ENCODE results near the gene NKD2.
"Not testable (repeated sequence)": the region's sequence is repeated elsewhere in the genome, so short reads cannot be mapped to it uniquely, and the experiment has no call there.

The NKD2 gene

DNA sequence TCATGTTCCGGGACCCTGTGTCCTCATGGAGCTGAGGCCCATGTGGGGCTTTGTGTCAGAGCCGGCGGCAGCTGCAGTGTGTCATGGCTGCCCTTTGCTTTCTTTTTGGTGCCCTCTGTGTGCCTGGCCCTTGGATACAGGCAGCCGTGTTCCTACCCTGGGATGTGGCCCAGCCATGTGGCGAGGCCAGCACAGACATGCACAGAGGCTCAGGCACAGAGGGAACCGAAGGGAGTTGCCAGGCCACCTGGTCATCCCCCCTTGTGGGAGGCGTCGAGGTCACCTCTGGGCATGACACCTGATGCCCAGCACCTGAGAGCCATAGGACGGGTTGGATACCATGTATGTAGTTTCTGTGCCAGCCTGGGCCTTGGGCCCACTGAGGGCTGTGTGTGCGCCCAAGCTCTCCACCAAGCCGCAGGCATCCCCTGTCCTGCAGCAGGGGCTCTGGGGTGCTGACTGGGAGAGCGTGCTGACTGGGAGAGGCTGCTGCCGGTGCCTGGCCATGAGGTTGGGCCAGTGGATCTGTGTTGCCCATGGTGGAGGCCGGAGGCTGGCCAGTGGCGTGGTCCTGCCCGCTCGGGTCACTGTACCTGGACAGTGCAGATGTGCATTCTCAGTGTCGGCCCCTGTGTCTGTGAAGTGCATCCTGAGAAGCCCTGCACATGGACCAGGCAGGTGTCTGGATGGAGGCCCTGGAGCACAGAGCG lies 4.8 kb downstream of the NKD2 start:
- DNase-seq (ENCODE audit: low read depth in 2 of 2) = no peak

DNA sequence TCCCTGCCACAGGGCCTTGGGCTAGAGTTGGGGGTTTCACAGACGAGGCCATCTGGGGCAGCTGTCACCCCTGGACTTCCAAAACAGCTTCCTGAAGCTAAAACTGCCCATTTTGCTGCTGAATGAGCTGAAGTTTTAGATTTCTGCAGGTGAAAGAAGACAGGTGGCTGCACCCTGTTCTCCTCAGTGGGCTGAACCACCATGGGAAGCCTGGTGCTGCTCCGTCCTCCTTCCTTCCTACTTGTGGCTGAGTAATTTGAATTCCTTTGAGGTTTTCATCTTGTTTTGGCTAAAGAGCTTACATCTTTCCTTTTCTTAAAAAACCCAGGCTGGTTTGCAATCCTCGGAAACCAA lies 5.3 kb downstream of the NKD2 start:
- DNase-seq (ENCODE audit: low read depth in 2 of 2) = no peak

DNA sequence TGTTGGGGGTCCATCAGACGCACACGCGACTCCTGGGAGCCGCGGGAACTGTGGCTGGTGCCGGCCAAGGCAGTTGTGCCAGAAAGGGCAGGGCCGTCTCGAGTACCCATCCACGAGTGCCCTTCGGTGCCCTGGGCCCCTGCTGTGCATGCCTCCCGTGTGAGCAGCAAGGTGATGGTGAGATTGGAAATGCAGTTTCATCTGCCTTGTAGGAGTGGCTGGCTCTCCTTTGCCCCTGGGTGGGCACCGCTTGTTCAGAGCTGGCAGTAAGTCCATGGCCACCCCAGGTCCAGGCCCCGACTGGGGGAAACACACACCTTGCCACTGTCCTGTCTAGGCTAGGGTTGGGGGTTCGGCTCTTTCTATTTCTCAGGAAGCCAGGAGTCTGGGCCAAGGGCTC lies 5.7 kb downstream of the NKD2 start:
- no peak for DNase-seq (ENCODE audit: low read depth in 2 of 2)

GRCh38 chr5:1014781-1015221 lies 6.2 kb downstream of the NKD2 start:
- DNase-seq (ENCODE audit: low read depth in 2 of 2) = no peak

GRCh38 chr5:1015507-1015906 lies 6.9 kb downstream of the NKD2 start:
- DNase-seq (ENCODE audit: low read depth in 2 of 2) = no peak

GRCh38 chr5:1016036-1016435 lies 7.4 kb downstream of the NKD2 start:
- no peak for DNase-seq (ENCODE audit: low read depth in 2 of 2)

DNA sequence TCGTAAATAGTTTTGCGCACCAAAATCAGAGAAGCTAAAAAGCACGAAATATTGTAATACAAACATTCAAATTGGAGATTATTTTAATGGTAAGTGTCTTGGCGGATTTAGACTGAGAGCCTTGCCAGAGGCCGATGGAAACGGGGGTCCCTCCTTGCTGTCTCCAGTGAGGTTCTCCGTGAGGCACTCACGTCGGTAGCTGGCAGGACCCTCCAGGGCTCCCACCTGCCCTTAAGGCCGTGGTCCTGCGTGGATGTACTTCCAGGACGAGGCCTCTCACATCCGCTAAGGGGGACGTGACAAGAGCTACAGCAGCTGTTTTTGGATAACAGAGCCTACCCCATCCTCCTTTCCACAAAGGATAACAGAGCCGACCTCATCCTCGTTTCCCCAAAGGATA lies 7.9 kb downstream of the NKD2 start:
- no peak for DNase-seq (ENCODE audit: low read depth in 2 of 2)

DNA sequence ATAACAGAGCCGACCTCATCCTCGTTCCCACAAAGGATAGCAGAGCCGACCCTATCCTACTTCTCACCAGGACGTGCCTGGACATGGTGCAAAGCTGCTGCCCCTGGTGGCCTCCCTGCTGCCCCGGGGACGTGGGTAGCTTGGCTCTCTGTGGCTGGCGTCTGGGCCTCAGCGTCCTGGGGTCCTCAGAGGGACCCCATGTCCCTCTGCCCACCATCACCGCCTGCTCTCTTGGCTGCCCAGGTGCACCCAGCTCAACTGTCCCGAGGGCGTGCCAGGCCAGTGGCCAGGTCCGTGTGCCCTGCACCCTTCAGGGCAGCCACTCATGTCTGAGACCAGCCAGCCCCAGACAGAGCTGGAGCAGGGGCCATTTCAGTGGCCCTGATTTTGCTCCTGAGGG lies 8.5 kb downstream of the NKD2 start:
- DNase-seq (ENCODE audit: low read depth in 2 of 2) = no peak

DNA sequence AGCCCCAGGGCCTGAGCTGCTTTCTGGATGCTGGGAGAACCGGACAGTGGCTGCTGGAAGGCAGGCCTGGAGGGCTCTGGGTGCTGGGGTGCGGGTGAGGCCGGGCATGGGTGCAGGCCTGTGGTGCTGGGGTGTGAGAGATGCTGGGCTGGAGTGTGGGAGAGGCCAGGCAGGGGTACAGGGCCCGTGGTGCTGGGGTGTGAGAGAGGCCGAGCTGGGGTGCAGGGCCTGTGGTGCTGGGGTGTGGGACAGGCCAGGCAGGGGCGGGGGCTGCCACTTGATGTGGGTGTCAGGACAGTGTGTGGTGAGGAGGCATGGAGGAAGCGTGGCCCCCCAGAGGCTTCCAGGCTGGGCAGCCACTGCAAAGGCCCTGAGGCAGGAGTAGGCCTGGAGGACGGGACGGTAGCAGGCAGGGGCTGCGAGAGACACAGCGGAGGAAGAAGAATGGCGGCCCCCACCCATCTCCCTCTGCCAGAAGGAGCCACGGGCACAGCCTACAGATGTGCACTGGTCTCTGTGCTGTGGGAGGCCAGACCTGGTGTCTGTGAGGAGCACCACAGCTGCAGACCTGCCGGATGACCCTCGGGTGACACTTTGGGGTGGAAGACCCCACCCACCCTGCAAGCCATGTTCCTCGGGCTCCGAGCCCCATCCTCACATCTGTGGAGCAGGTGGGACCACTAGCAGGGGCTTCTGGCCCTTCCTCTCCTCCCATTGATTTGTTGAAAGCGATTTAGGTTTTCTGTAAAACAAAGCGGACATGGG lies 9.3 kb downstream of the NKD2 start:
- DNase-seq (ENCODE audit: low read depth in 2 of 2) = no peak

DNA sequence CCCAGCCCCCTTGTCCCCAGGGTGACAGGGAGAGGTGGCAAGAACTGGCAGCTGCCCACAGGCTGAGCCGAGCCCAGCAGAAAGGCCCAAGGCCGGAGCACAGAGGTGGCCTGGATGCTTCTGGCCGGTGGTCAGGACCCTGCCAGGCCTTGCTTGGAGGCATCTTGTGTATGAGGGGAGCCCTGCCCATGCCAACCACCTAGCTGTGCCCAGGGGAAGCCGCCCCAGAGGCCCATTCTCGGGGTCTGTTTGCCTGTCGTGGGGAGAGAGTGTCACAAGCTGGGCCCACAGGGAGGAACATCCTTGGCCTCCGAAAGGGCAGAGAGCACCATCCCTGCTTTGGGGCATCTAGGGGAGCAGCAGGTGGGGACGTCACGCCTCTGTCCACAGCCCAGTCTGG lies 10.0 kb downstream of the NKD2 start:
- no peak for DNase-seq (ENCODE audit: low read depth in 2 of 2)

- DNase-seq (ENCODE audit: low read depth in 2 of 2) = no peak
Measured at GRCh38 chr5:1019001-1019905, 10.7 kb downstream of the NKD2 start.

DNA sequence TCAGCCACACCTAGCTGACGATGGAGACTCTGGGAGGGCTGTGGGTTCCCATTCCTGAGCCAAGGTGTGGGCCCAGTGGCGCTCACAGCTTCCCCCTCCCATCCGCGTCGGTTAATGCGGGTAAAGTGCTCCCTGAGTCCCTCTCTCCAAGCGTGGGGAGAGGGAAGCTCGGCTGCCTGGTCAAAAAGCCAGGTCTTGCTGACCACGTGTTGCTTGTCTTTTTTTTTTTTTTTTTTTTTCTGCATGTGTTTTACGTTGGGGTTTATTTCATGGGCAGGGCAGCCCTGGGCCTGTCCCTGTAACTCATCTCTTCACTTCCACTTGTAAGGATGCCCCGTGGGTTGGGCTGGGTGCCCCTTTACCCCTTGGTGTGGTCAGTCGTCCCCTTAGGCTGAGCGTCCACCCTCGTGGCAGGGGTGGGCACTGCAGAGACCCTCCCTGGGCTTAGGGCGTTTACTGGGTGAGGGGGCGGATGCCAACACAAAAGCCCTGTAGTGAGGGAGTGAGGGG lies 11.9 kb downstream of the NKD2 start:
- DNase-seq (ENCODE audit: low read depth in 2 of 2) = no peak

- DNase-seq (ENCODE audit: low read depth in 2 of 2) = no peak
Measured at GRCh38 chr5:1021136-1021968, 12.8 kb downstream of the NKD2 start.

DNA sequence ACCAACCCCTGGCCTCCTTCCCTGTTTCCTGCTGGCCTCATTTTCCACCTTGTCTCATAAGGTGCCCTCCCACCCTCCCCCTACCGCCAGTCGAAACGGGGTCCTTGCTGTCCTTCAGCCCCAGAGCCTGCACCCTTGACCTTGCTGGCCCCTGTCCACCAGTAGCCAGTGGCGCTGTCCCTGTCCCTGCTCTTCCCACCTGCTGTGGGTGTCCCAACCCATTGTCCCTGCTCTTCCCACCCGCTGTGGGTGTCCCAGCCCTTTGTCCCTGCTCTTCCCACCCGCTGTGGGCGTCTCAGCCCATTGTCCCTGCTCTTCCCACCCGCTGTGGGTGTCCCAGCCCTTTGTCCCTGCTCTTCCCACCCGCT lies 13.4 kb downstream of the NKD2 start:
- not testable (repeated sequence) for DNase-seq (ENCODE audit: low read depth in 2 of 2)

DNA sequence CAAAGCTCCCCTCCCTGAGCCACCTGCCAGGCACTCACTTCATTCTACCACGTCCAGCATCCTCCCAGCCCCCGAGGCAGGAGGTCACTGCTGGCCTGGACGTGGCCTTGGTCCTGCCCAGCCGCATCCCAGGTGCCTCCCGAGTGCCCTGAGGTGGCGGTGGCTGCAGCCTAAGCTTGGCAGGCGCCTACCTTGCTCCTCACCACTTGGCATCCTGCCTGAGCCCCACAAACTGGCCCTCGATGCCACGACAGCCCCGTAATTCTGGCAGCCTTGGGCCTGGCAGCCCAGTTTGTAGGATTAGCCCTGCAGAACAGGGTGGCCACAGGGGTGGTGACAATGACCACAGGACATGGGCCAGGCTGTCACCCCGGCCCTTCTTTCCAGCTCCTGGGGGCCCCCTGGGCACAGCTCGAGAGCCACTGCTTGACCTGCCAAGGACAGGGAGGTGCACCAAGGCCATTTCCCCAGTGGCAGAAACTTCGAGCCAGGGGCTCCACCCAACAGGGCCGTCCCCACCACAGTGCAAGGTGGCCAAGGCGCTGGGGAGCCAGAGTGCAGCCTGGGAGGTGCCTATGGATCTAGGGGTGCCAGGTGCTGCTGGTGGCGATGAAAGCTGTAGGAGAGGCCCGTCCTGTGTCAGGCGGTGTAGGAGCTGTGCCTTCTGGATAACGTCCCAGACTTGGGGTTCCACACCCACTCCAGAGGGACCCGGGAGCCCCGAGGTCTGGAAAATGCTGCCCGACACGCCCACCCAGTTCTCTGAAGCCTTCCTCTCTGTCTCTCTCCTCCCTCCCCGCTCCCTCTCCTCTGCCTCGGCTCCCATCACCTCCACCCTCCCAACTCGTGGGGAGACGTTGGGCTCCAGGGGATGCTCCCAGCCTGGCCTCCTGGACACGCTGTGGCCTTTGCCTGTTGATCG lies 18.4 kb downstream of the NKD2 start:
- DNase-seq (ENCODE audit: low read depth in 2 of 2) = no peak

- no peak for DNase-seq (ENCODE audit: low read depth in 2 of 2)
Measured at GRCh38 chr5:1027631-1028441, 19.2 kb downstream of the NKD2 start.

DNA sequence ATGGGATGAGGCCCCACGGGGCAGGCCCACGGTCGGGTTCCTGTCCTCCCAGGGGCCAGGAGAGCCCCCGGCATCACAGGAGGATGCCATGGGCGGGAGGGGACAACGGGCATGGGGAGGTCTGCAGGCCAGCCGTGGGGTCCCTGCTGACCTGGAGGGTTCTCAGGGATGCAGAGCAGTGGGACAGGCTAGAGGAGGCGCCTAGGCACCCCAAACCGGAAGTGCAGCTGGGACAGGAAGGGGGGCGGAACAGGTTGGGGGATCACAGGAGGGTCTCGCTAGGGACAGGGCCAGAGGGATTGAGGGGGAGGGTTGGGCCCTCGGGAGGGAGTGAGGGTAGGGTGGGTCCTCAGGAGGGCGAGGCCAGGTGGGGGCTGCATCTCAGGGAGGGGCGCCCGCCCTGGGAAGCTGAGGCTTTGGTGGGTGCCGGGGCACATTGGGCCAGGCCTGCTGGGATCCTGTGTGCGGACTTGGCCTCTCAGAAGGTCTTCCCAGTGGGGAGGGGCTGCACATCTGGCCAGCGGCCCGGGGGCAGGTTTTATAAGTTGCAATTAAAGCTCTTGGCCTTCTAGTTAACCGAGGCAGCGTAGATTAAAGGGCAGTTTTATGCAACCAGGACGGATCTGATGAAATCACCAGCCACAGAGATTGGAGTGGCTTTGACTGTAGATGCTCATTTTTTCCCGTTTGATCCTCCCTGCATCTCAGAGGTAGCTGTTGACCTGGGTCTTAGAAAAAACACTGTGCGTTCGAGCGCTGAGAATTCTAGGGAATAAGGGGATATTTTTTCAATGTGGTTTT lies 20.1 kb downstream of the NKD2 start:
- no peak for DNase-seq (ENCODE audit: low read depth in 2 of 2)

DNA sequence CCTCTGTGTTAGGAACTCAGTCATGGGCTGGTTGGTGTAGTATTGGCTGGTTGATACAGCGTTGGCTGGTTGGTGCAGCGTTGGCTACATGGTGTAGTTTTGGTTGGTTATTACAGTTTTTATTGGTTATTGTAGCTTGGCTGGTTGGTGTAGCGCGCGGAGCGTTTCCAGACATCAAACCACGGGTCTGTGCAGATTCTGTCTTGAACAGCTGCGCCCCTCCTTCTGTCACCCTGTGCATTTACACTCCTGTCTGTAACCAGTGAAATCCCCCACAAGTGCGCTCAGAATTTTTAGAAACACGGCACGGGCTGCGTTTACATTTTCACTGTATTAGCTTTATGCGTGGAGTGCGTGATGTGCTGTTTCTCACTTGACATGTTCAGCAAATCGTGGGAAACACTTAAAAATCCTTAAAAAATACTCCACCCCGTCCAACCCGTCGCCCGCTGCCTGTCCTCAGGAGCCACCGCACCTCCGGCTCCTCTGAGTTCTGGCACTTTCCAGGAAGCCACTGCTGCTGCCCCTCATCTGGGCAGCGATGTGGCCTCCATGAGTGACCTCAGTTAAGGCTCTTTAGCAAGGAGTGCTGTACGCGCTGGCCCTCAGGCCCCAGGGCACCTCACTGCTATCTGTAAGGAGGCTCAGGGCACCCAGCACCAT lies 20.8 kb downstream of the NKD2 start:
- DNase-seq (ENCODE audit: low read depth in 2 of 2) = no peak
